T-helper 1 cell treated with Interleukin-12 subunit alpha and Interleukin-12 subunit beta and Interleukin-4 antibody, amounts not matched to agents 30 ng/mL and 1 ng/mL, for 36 hours (primary cell): ENCODE measurements around the gene PXMP2. TPM values are rescaled to one million over a fixed set of nuclear protein-coding genes. Genes with fewer than 3 reads are reported as not detected.
"Not testable (repeated sequence)": the region's sequence is repeated elsewhere in the genome, so short reads cannot be mapped to it uniquely, and the experiment has no call there.

Experiments
- intact Hi-C: fragments of 100-400 bp; cut with micrococcal nuclease; formaldehyde crosslinking; loops from one replicate; pipeline ENCODE4 v1.15.1; 2024
- total RNA-seq: library from RNA; stranded (reverse); gene quantifications from 2 replicates; pipeline ENCODE4 v1.2.3, GENCODE V29; 2022

The PXMP2 gene
- total RNA-seq, 1 donor from 2014 or later, result 22.1 TPM

DNA sequence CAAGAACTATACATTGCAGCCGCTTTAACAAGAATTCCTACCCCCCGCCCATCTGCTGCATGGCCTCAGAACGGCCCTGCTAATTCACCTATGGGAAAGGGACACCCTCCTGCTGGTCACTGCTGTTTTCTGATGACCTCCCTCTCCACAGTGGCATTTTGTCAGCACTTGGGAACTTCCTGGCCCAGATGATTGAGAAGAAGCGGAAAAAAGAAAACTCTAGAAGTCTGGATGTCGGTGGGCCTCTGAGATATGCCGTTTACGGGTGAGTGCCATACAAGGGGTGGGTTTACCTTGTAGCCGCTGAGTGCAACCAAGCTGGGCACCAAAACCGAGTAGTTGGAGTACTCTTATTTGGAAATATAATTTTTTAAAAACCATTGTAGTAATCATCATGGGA is 2.7 kb downstream of the PXMP2 start:
- intact Hi-C loops, result no loop called here

GRCh38 chr12:132692030-132692429 is 4.6 kb downstream of the PXMP2 start:
- intact Hi-C loops, result not testable (repeated sequence)

DNA sequence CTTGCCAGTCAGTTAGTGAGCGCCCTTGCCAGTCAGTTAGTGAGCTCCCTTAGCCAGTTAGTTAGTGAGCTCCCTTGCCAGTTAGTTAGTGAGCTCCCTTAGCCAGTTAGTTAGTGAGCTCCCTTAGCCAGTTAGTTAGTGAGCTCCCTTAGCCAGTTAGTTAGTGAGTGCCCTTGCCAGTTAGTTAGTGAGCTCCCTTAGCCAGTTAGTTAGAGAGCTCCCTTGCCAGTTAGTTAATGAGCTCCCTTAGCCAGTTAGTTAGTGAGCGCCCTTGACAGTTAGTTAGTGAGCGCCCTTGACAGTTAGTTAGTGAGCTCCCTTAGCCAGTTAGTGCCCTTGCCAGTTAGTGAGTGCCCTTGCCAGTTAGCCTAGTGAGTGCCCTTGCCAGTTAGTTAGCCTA is 7.5 kb downstream of the PXMP2 start:
- intact Hi-C loops, result not testable (repeated sequence)

GRCh38 chr12:132695431-132695830 is 8.0 kb downstream of the PXMP2 start:
- intact Hi-C loops, result no loop called here

DNA sequence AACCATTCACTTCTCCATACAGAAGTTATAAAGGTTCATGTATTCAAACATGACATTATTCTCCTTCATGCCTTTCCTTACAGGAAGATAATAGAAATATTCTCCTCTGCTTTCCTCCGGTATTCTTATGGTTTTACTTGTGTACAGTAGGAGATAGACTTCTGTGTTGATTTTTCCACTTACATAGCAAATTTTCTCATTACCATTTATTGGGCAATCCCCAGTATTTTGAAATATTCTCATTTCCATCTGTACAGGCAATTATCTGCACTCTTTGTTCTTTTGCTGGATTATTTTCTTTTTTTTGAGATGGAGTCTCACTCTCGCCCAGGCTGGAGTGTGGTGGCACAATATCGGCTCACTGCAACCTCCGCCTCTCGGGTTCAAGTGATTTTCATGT is 11.0 kb downstream of the PXMP2 start:
- intact Hi-C loops, result no loop called here

GRCh38 chr12:132700212-132700822 is 12.9 kb downstream of the PXMP2 start:
- intact Hi-C loops, result no loop called here

DNA sequence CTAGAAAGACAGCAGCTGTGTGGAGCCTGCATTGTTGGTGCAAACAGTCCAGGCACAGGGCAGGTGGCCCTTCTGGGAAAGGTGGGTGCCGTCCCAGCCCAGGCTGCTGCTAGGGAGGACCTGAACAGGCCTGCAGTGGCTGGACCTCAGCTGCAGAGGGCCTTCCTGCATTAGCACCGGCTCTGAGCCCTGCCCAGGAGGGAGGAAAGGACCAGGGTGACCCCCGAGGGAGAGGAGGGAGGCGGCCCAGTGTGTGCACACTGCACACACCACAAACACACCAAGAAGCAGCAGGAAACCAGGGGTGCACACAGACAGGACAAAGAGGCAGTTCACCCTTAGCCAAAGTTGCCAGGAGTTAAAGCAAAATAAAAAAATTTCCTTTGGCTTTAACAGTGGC is 15.3 kb downstream of the PXMP2 start:
- intact Hi-C loops, result no loop called here

- intact Hi-C loops, result no loop called here
These were observed 16.3 kb downstream of the PXMP2 start for GRCh38 chr12:132703641-132704040.

DNA sequence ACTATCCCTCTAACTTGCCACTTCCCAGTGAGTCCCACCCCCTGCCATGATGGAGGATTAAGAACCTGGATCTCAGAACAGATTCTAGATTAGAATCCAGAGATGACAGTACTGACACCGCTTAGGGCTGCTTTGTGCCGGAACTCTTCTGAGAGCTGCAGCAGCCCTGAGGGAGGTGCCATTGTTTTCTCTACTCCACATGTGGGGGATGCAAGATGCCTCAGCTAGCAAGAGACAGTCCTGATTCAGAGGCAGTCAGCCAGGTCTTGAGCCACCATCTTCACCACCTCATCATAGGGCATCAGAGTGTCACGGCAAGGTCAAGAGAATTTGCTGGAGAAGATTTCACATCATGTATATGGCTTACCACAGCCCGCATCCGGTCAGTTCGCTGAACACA is 19.9 kb downstream of the PXMP2 start:
- intact Hi-C loops, result no loop called here

GRCh38 chr12:132708150-132708549 is 20.8 kb downstream of the PXMP2 start:
- intact Hi-C loops, result no loop called here

DNA sequence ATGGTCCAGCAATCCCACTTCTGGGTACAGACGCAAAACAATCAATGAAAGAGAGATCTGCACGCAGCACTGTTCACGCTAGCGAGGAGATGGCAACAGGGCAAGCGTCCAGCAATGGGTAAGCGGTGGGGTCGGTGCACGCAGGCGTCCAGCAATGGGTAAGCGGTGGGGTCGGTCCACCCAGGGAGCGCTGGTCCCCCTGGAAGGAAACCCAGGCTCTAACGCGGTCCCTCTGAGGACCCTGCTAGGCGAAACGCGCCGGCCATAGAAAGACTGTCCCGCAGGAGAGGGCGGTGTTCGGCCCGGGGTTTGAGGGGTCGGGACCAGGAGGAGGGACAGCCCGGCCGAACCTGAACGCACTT is 22.6 kb downstream of the PXMP2 start:
- intact Hi-C loops, result loop anchor here (1.0 to 2.0 kb wide), 9 partner anchors 23 to 521 kb away; partner anchors contain the start of genes ANKLE2, CHFR, POLE and PXMP2

- intact Hi-C loops, result loop anchor here (1.0 to 2.0 kb wide), 9 partner anchors 23 to 522 kb away; partner anchors contain the start of genes ANKLE2, CHFR, POLE and PXMP2
These were observed 23.2 kb downstream of the PXMP2 start, which contains the start of gene PGAM5 for GRCh38 chr12:132710405-132711079. Gene PGAM5 (plus strand): TSS chr12:132710842. CDS start chr12:132710877, 35 bp downstream.

- intact Hi-C loops, result loop anchor here (2.0 kb wide), 1 partner anchor 522 kb away; no protein-coding TSS in a partner anchor
These were observed 23.9 kb downstream of the PXMP2 start for GRCh38 chr12:132711080-132711843.

- intact Hi-C loops, result no loop called here
These were observed 25.7 kb downstream of the PXMP2 start for GRCh38 chr12:132713123-132713522.

DNA sequence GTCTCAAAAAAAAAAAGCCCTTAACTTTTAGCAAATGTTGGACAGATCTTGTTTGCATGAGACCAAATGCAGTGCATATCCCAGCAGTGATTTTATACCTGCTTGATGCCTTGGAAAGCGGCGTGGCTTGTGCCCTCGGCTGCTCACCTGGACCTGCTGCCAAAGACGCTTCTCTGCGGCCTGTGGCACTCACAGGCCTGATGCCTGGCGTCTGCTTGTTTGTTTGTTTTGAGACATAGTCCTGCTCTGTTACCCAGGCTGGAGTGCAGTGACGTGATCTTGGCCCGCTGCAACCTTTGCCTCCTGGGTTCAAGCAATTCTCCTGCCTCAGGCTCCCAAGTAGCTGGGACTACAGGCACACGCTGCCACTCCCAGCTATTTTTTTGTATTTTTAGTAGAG is 28.5 kb downstream of the PXMP2 start:
- intact Hi-C loops, result no loop called here

- intact Hi-C loops, result no loop called here
These were observed 29.0 kb downstream of the PXMP2 start for GRCh38 chr12:132716356-132716755.

- intact Hi-C loops, result no loop called here
These were observed 29.6 kb downstream of the PXMP2 start for GRCh38 chr12:132717011-132717410.

DNA sequence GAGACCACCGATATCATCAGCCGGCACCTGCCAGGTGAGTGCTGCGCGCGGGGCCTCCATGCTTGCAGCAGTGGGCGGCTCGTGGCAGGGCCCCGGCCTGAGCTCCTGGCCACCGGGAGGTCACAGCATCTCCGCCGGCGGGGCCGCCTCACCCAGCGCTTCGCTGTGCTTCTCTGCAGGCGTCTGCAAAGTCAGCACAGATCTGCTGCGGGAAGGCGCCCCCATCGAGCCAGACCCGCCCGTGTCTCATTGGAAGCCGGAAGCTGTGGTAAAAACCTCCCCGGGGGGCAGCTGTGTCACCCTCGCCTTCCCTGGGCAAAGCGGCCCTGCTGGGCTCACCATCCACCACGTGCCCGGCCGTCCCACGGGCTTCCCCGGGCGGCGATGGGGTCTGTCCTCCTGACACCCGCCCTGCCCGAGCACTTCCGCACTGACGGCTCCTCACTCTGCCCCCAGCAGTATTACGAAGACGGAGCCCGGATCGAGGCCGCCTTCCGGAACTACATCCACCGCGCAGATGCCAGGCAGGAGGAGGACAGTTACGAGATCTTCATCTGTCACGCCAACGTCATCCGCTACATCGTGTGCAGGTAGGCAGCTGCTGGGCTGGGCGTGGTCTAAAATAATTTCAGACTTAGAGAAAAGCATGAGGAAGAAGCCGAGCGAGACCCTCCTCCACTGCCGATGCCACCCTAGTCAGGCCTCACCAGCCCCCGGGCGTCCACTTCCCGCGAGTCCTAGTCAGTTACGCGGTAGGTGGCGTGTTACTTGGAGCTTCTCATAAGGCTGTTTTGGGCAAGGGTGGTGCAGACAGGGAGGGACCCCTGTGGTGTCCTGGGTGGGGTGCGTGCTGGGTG is 30.4 kb downstream of the PXMP2 start:
- intact Hi-C loops, result no loop called here

GRCh38 chr12:132718644-132719043 is 31.3 kb downstream of the PXMP2 start:
- intact Hi-C loops, result no loop called here

GRCh38 chr12:132719141-132719953 is 32.0 kb downstream of the PXMP2 start:
- intact Hi-C loops, result no loop called here
